HepG2 (cell line): ENCODE measurements around the gene ATG9A. TPM values are rescaled to one million over a fixed set of nuclear protein-coding genes. Genes with fewer than 3 reads are reported as not detected.

ENCODE experiments used
- DDIT3 ChIP-seq: sonication (generic); formaldehyde crosslinking; IDR thresholded peaks from 2 replicates; pipeline ENCODE4 v1.4.0; 2020; ENCODE audit warnings: mild to moderate bottlenecking, missing genetic modification reagents
- EED ChIP-seq: sonication (generic); formaldehyde crosslinking; IDR thresholded peaks from 2 replicates; pipeline ENCODE4 v1.5.0; 2020; ENCODE audit warnings: mild to moderate bottlenecking, missing genetic modification reagents
- FIP1L1 ChIP-seq: fragments of 200-400 bp; formaldehyde crosslinking; IDR thresholded peaks from 2 replicates; pipeline ENCODE4 v1.6.1; 2018; ENCODE audit warnings: low read depth, mild to moderate bottlenecking, low read length, moderate library complexity, borderline replicate concordance; ENCODE audit not compliant: insufficient read depth
- GPN1 ChIP-seq: sonication (generic); formaldehyde crosslinking; IDR thresholded peaks from 2 replicates; pipeline ENCODE4 v1.5.1; 2020; ENCODE audit warnings: missing genetic modification reagents, borderline replicate concordance
- HMGXB3 ChIP-seq: sonication (generic); formaldehyde crosslinking; IDR thresholded peaks from 2 replicates; pipeline ENCODE4 v1.4.0; 2020; ENCODE audit warnings: missing genetic modification reagents, borderline replicate concordance
- NFE2 ChIP-seq: sonication (generic); formaldehyde crosslinking; IDR thresholded peaks from 2 replicates; pipeline ENCODE4 v1.4.0; 2020; ENCODE audit warnings: missing genetic modification reagents
- PHB2 ChIP-seq: fragments of 450-650 bp; IDR thresholded peaks from 2 replicates; pipeline ENCODE4 v1.6.1; 2018; ENCODE audit not compliant: partially characterized antibody
- PLRG1 ChIP-seq: fragments of 450-650 bp; conservative IDR thresholded peaks from 2 replicates; pipeline ENCODE4 v1.6.1; 2016
- RELA ChIP-seq: sonication (generic); formaldehyde crosslinking; IDR thresholded peaks from 2 replicates; pipeline ENCODE4 v1.4.0; 2020; ENCODE audit warnings: missing genetic modification reagents
- SMARCC2 ChIP-seq: fragments of 450-650 bp; IDR thresholded peaks from 2 replicates; pipeline ENCODE4 v1.6.1; 2017; ENCODE audit warnings: antibody characterized with exemption, mild to moderate bottlenecking
- SNAPC2 ChIP-seq: sonication (generic); formaldehyde crosslinking; IDR thresholded peaks from 2 replicates; pipeline ENCODE4 v1.8.1; 2022; ENCODE audit warnings: mild to moderate bottlenecking, missing genetic modification reagents
- THAP11 ChIP-seq: IDR thresholded peaks from 2 replicates; pipeline ENCODE4 v1.6.1; 2016; ENCODE audit warnings: missing biosample characterization, missing genetic modification reagents
- ZNF20 ChIP-seq: sonication (generic); formaldehyde crosslinking; IDR thresholded peaks from 2 replicates; pipeline ENCODE4 v1.4.0; 2020; ENCODE audit warnings: mild to moderate bottlenecking, moderate library complexity, missing genetic modification reagents
- ZNF263 ChIP-seq: sonication (generic); formaldehyde crosslinking; IDR thresholded peaks from 2 replicates; pipeline ENCODE4 v1.4.0; 2020; ENCODE audit warnings: missing genetic modification reagents
- ZNF280D ChIP-seq: sonication (generic); formaldehyde crosslinking; IDR thresholded peaks from 2 replicates; pipeline ENCODE4 v1.5.1; 2020; ENCODE audit warnings: mild to moderate bottlenecking, missing genetic modification reagents
- ZNF646 ChIP-seq: sonication (generic); formaldehyde crosslinking; IDR thresholded peaks from 2 replicates; pipeline ENCODE4 v1.9.0; 2021; ENCODE audit warnings: mild to moderate bottlenecking, missing genetic modification reagents
- polyA plus RNA-seq, 8 experiments: library from polyadenylated mRNA; depleted of rRNA in 3 of 8; stranded (reverse) in 7 of 8; unstranded in 1 of 8; fragments of >200 nt; fragmentation: Illumina TruSeq in 4 of 8; extraction: Trizol in 4 of 8; gene quantifications; 2 replicates each; pipeline versions ENCODE4 v1.2.1 to v1.2.3, GENCODE V29; 2011 to 2016; ENCODE audit warnings: low read depth in 4 of 8, missing spikeins in 1 of 8, mixed read lengths in 1 of 8; ENCODE audit not compliant: insufficient read depth in 1 of 8
- total RNA-seq, 5 experiments: library from RNA; depleted of rRNA; stranded (reverse); fragments of >200 nt; fragmentation: Illumina TruSeq; extraction: Trizol; gene quantifications; 2 replicates each; pipeline ENCODE4 v1.2.3, GENCODE V29; 2016; ENCODE audit warnings: low read depth in 1 of 5

ATG9A gene
- total and polyA plus RNA-seq, 2 of the 13 experiments (the other 11 are each of a cell fraction or from before 2014, with no cell fraction given), result 35.0 to 131 TPM

GRCh38 chr2:219178377-219179175 is 50.9 kb downstream of the ATG9A start (continued):
- TF ChIP-seq ZNF280D (no peak), PLRG1 (no peak), FIP1L1 (no peak), PHB2 (no peak), SMARCC2 (no peak), EED (CRISPR knock-in tag) (peak; percentile 39; the same call in 1 of the 2 replicates), GPN1 (no peak), ZNF20 (CRISPR knock-in tag) (no peak), ZNF263 (CRISPR knock-in tag) (no peak), THAP11 (no peak), NFE2 (CRISPR knock-in tag) (no peak), HMGXB3 (CRISPR knock-in tag) (no peak), DDIT3 (no peak), SNAPC2 (CRISPR knock-in tag) (no peak), RELA (CRISPR knock-in tag) (no peak), ZNF646 (CRISPR knock-in tag) (no peak)
